ENCODE measurements around the gene CNOT3.

DNA sequence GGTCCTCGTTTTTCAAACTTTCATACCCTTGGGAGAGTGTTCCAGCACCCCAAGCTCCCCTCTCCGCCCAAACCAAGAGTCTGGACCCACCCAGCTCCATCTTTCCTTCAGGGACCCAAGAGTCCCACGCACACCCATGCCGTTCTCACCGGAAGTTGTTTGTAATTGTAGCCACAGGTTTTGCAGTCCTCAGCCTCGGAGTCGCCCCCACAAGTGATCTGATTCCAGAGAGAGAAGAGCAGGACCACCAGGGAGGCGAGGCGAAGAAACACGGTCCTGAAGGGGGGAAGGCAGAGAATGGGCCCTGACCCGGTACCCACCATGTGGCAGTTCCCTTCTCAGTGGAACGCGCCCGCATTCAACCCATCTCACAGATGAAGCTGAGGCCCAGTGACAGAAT lies 25.3 kb downstream of the CNOT3 start:
- TF ChIP-seq ELF4 (IDR thresholded peaks at IDR 0.05) (no peak), SP1 (IDR thresholded peaks at IDR 0.05) (no peak), FOXM1 (IDR thresholded peaks at IDR 0.05; ENCODE audit: borderline replicate concordance) (no peak), ARNT (IDR thresholded peaks at IDR 0.05) (no peak), LEF1 (IDR thresholded peaks at IDR 0.05; ENCODE audit: borderline replicate concordance) (no peak), FOXA1 (IDR thresholded peaks at IDR 0.05) (no peak), BHLHE40 (IDR thresholded peaks at IDR 0.05; ENCODE audit: borderline replicate concordance) (no peak), PKNOX1 (IDR thresholded peaks at IDR 0.05) (no peak), NFRKB (IDR thresholded peaks at IDR 0.05) (no peak), TARDBP (IDR thresholded peaks at IDR 0.05) (no peak), HDGF (IDR thresholded peaks at IDR 0.05; ENCODE audit: borderline replicate concordance) (no peak), ZNF384 (IDR thresholded peaks at IDR 0.05) (no peak)

Measured in HEK293T (cell line).